Activated CD4-positive, CD25-positive, alpha-beta regulatory T cell treated with anti-CD3 and anti-CD28 coated beads, Interleukin-2, amount 50 U/mL, for 24 hours (primary cell): ENCODE results near the gene EFTUD2.

ENCODE experiments used
- ATAC-seq, 2 donors: fragments of 150-1000 bp; cut with Tn5 transposase; one replicate each; pipeline ENCODE4 v1.10.0; 2021; ENCODE audit warnings: mild to moderate bottlenecking in 1 of 2, moderate library complexity in 1 of 2

EFTUD2 gene

DNA sequence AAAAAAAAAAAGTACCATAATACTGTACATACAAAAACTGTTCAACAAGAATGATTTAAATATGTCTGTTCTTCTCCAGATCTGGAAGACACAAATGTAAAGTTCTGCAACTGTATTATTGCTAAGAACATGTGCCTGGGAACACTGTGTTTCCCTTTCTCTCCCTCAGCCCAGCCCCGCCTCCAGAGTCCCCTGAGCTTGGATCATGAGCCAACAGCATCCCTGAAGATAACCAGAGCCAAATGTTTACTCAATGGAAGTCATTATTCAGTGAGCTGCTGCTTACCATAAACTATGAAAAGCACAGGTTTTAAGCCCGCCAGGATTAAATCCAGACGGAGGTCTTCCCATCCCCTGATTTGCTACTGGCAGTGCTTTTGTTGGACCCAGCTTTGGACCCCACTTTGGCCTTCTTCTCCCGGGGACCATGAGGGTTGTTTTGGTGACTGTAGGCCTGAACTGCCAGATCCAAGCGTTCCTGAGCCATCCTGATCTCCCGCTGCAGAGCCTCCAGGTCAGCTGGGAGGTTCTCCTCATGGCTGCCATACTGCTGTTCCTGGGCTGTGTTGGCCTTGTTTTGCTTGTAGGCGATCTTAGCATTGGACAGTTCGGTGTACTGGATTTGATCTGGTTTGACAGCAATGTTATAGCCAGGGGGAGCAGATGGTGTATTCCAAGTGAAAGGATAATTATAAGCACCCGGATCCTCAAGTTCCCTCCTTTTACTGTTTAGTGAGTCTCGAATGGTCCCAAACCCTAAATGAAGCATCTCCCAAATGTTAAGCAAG is 94.7 kb downstream of the EFTUD2 start:
- no peak for ATAC-seq

GRCh38 chr17:44801880-44802279 is 97.4 kb downstream of the EFTUD2 start:
- no peak for ATAC-seq
